Endodermal cell (in vitro differentiated cells): ENCODE measurements around the gene CAPN5. TPM values are rescaled to one million over a fixed set of nuclear protein-coding genes. Genes with fewer than 3 reads are reported as not detected.

Source experiments
- DNase-seq: peaks from one replicate; pipeline ENCODE4 v3.0.0-alpha.2; 2017
- H3K27ac ChIP-seq: 2 replicates; pipeline ENCODE4 v1.5.1; 2013; ENCODE audit warnings: mild to moderate bottlenecking, low read depth, low read length, moderate library complexity
- H3K27me3 ChIP-seq: 2 replicates; pipeline ENCODE4 v1.6.1; 2013; ENCODE audit warnings: mild to moderate bottlenecking, low read length, moderate library complexity; ENCODE audit not compliant: insufficient read depth, control insufficient read depth, poor library complexity, severe bottlenecking
- H3K36me3 ChIP-seq: 2 replicates; pipeline ENCODE4 v1.7.0; 2013; ENCODE audit warnings: mild to moderate bottlenecking, low read length, moderate library complexity; ENCODE audit not compliant: control insufficient read depth, insufficient read depth
- H3K4me1 ChIP-seq: one replicate; pipeline ENCODE4 v1.7.0; 2013; ENCODE audit warnings: low read length; ENCODE audit not compliant: control insufficient read depth, insufficient read depth
- H3K4me3 ChIP-seq: 2 replicates; pipeline ENCODE4 v1.5.1; 2013; ENCODE audit warnings: mild to moderate bottlenecking, low read length, moderate library complexity
- H3K9ac ChIP-seq: 2 replicates; pipeline ENCODE4 v1.6.1; 2013; ENCODE audit warnings: mild to moderate bottlenecking, low read length, moderate library complexity; ENCODE audit not compliant: poor library complexity, severe bottlenecking; ENCODE audit errors: extremely low read depth
- H3K9me3 ChIP-seq: 2 replicates; pipeline ENCODE4 v1.6.1; 2013; ENCODE audit warnings: mild to moderate bottlenecking, low read length, moderate library complexity; ENCODE audit not compliant: control insufficient read depth
- H3K27ac Mint-ChIP-seq: 2 replicates; pipeline ENCODE4 v1.8.0; 2020; ENCODE audit warnings: mixed read lengths
- H3K27me3 Mint-ChIP-seq: 2 replicates; pipeline ENCODE4 v1.8.0; 2021; ENCODE audit warnings: mild to moderate bottlenecking, mixed read lengths; ENCODE audit not compliant: insufficient read depth
- H3K36me3 Mint-ChIP-seq: 2 replicates; pipeline ENCODE4 v1.8.0; 2020; ENCODE audit warnings: low read depth, mixed read lengths
- H3K4me1 Mint-ChIP-seq: 2 replicates; pipeline ENCODE4 v1.8.0; 2020; ENCODE audit warnings: mixed read lengths
- H3K4me3 Mint-ChIP-seq: 2 replicates; pipeline ENCODE4 v1.8.0; 2020; ENCODE audit warnings: mild to moderate bottlenecking, moderate library complexity, mixed read lengths
- H3K9me3 Mint-ChIP-seq: 2 replicates; pipeline ENCODE4 v1.8.0; 2020; ENCODE audit warnings: mild to moderate bottlenecking, mixed read lengths
- CTCF ChIP-seq: fragments of 200-600 bp; sonication (generic); conservative IDR thresholded peaks from 2 replicates; pipeline ENCODE4 v1.5.0; 2021; ENCODE audit warnings: antibody characterized with exemption, mild to moderate bottlenecking
- WGBS, 2 experiments: methylation state at CpG; one replicate each; pipeline versions ENCODE4 v1.1.5 to v1.1.7; 2013; ENCODE audit warnings: missing lambda C conversion rate in 2 of 2, mixed read lengths in 1 of 2; ENCODE audit not compliant: insufficient coverage in 1 of 2, insufficient read length in 1 of 2; 5-methylcytosine and 5-hydroxymethylcytosine counted together
- total RNA-seq, 2 donors: library from RNA; stranded (reverse); fragmentation: NEBNext Ultra II Directional in 1 of 2; extraction: Animal tissue kit (Norgen Biotek cat#: 25700) in 1 of 2; gene quantifications; 2 replicates in 1 of 2; 3 replicates in 1 of 2; pipeline ENCODE4 v1.2.1, GENCODE V29; 2021

Gene CAPN5
- total RNA-seq, 2 donors from 2014 or later = 17.5 to 21.5 TPM

- Mint-ChIP-seq H3K9me3 (no peaks in the 10 kb centered on the region), H3K27me3 (peaks cover 6% of the 10 kb centered on the region), H3K4me1 (peaks cover 9% of the 10 kb centered on the region), H3K36me3 (peaks cover 7% of the 10 kb centered on the region), H3K27ac (no peak overlapping the region), H3K4me3 (no peak overlapping the region)
- TF ChIP-seq CTCF = no peak
- no peak for DNase-seq
- WGBS, 2 experiments = 88 to 90% methylated on average over 4 of the region's 4 CpGs
- H3K9me3 ChIP-seq = no peaks in the 10 kb centered on the region
- no peak overlapping the region for H3K27ac ChIP-seq
- H3K4me3 ChIP-seq = no peak overlapping the region
- no peaks in the 10 kb centered on the region for H3K27me3 ChIP-seq
- H3K9ac ChIP-seq = no peak overlapping the region
- H3K36me3 ChIP-seq = no peaks in the 10 kb centered on the region
- no peaks in the 10 kb centered on the region for H3K4me1 ChIP-seq
Measured at GRCh38 chr11:77125695-77126094, 58.9 kb downstream of the CAPN5 start.

DNA sequence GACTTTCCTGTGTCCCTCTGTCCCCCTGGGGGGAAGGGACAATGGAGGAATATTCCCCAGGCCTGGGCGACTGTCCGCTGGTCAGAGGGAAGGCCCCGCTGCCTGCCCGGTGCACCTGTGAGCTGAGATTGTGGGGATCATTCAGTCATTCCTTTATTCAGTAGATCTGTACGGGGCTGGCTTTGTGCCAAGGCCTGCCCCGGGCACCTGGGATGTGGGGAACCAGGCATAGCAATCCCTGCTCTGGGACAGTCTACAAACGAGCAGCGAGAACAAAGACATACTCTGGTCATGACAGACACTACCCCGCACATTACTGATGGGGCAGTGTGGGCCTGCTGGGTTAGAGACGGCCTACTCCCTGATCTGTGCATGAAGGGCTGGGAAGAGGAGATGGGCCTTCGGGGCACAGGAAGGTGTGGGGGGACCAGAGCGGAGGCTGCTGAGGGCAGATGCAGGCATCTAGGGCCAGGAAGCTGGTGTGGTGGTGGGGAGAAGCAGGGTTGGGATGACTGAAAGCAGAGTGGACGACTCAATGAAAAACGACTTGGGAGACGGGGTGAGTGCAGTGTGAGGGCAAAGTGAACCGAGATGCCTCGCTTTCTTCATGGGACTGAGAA lies 59.5 kb downstream of the CAPN5 start:
- H3K27me3 Mint-ChIP-seq = peaks cover 6% of the 10 kb centered on the region
- no peaks in the 10 kb centered on the region for H3K9me3 Mint-ChIP-seq

GRCh38 chr11:77126861-77127234 lies 60.1 kb downstream of the CAPN5 start:
- H3K36me3 ChIP-seq = no peaks in the 10 kb centered on the region
- H3K9ac ChIP-seq = no peak overlapping the region
- no peak for DNase-seq
- no peak overlapping the region for H3K27ac ChIP-seq
- H3K27me3 ChIP-seq = no peaks in the 10 kb centered on the region
- Mint-ChIP-seq H3K27ac (no peak overlapping the region), H3K9me3 (no peaks in the 10 kb centered on the region), H3K4me3 (peak overlapping the region; percentile 49), H3K4me1 (peaks cover 9% of the 10 kb centered on the region), H3K36me3 (peaks cover 7% of the 10 kb centered on the region), H3K27me3 (peaks cover 6% of the 10 kb centered on the region)
- H3K9me3 ChIP-seq = no peaks in the 10 kb centered on the region
- no peak for TF ChIP-seq CTCF
- WGBS, 2 experiments = 25 to 47% methylated on average over 3 to 10 of the region's 10 CpGs
- H3K4me3 ChIP-seq = peak overlapping the region; percentile 77
- no peaks in the 10 kb centered on the region for H3K4me1 ChIP-seq

More for the DNA sequence above, 59.5 kb downstream of the CAPN5 start:
- no peak overlapping the region for H3K4me3 ChIP-seq
- H3K9me3 ChIP-seq = no peaks in the 10 kb centered on the region
- 86 to 93% methylated on average over 15 to 17 of the region's 17 CpGs for WGBS, 2 experiments
- no peaks in the 10 kb centered on the region for H3K36me3 ChIP-seq
- no peak overlapping the region for H3K27ac ChIP-seq
- no peak overlapping the region for H3K27ac Mint-ChIP-seq
- no peak for TF ChIP-seq CTCF
- no peak overlapping the region for H3K9ac ChIP-seq
- H3K4me1 Mint-ChIP-seq = peaks cover 9% of the 10 kb centered on the region
- H3K36me3 Mint-ChIP-seq = peaks cover 7% of the 10 kb centered on the region
- H3K4me3 Mint-ChIP-seq = peak overlapping the region; percentile 49
- no peaks in the 10 kb centered on the region for H3K27me3 ChIP-seq
- no peak for DNase-seq
- H3K4me1 ChIP-seq = no peaks in the 10 kb centered on the region
